ENCODE results near the gene CCT2.

DNA sequence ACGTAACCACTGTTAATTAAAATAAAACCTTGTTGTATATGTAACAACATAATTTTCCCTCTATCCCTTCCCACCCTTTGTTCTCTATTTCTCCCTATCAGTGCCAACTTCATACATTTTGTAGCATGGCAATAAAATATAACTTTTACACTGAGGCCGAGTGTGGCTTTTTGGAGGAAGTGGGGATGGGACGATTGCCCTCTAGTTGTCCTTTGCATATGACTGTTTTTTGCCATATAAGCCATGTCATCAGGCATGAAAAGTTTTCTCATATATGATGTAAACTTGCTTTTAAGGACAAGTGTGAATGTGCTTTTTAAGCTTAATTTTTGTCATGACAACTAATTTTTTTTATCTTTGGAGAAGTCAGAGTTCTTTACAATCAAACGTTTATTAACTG, 6.2 kb upstream of the CCT2 start:
- no peak for TF ChIP-seq POLR2A (IDR thresholded peaks at IDR 0.05)
- TF ChIP-seq, protein P1, sequence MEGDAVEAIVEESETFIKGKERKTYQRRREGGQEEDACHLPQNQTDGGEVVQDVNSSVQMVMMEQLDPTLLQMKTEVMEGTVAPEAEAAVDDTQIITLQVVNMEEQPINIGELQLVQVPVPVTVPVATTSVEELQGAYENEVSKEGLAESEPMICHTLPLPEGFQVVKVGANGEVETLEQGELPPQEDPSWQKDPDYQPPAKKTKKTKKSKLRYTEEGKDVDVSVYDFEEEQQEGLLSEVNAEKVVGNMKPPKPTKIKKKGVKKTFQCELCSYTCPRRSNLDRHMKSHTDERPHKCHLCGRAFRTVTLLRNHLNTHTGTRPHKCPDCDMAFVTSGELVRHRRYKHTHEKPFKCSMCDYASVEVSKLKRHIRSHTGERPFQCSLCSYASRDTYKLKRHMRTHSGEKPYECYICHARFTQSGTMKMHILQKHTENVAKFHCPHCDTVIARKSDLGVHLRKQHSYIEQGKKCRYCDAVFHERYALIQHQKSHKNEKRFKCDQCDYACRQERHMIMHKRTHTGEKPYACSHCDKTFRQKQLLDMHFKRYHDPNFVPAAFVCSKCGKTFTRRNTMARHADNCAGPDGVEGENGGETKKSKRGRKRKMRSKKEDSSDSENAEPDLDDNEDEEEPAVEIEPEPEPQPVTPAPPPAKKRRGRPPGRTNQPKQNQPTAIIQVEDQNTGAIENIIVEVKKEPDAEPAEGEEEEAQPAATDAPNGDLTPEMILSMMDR (IDR thresholded peaks at IDR 0.05) = no peak

All from esophagus squamous epithelium (tissue), 4 donors.